Activated naive CD4-positive, alpha-beta T cell treated with anti-CD3 and anti-CD28 coated beads, Interleukin-2, amount 50 U/mL, for 24 hours (primary cell): ENCODE measurements around the gene UPP2.

ENCODE experiments used
- H3K27ac Mint-ChIP-seq: one replicate; pipeline ENCODE4 v1.8.0; 2021; ENCODE audit warnings: mild to moderate bottlenecking, mixed read lengths
- H3K27me3 Mint-ChIP-seq: one replicate; pipeline ENCODE4 v1.8.0; 2021; ENCODE audit warnings: mixed read lengths
- H3K36me3 Mint-ChIP-seq: one replicate; pipeline ENCODE4 v1.8.0; 2021; ENCODE audit warnings: mixed read lengths
- H3K4me1 Mint-ChIP-seq: one replicate; pipeline ENCODE4 v1.8.0; 2021; ENCODE audit warnings: mixed read lengths
- H3K4me3 Mint-ChIP-seq: one replicate; pipeline ENCODE4 v1.8.0; 2021; ENCODE audit warnings: mild to moderate bottlenecking, mixed read lengths
- H3K9me3 Mint-ChIP-seq: one replicate; pipeline ENCODE4 v1.8.0; 2021; ENCODE audit warnings: mixed read lengths

UPP2 gene

GRCh38 chr2:158125756-158126498 is 24.3 kb downstream of the UPP2 start:
- Mint-ChIP-seq H3K4me3 (no peak overlapping the region), H3K27ac (no peak overlapping the region), H3K36me3 (no peaks in the 10 kb centered on the region), H3K9me3 (no peaks in the 10 kb centered on the region), H3K27me3 (peaks cover 3% of the 10 kb centered on the region), H3K4me1 (no peaks in the 10 kb centered on the region)

GRCh38 chr2:158127380-158127804 is 25.7 kb downstream of the UPP2 start:
- no peaks in the 10 kb centered on the region for H3K36me3 Mint-ChIP-seq
- H3K4me1 Mint-ChIP-seq: no peaks in the 10 kb centered on the region
- H3K9me3 Mint-ChIP-seq: no peaks in the 10 kb centered on the region
- no peak overlapping the region for H3K27ac Mint-ChIP-seq
- peaks cover 6% of the 10 kb centered on the region for H3K27me3 Mint-ChIP-seq
- no peak overlapping the region for H3K4me3 Mint-ChIP-seq

DNA sequence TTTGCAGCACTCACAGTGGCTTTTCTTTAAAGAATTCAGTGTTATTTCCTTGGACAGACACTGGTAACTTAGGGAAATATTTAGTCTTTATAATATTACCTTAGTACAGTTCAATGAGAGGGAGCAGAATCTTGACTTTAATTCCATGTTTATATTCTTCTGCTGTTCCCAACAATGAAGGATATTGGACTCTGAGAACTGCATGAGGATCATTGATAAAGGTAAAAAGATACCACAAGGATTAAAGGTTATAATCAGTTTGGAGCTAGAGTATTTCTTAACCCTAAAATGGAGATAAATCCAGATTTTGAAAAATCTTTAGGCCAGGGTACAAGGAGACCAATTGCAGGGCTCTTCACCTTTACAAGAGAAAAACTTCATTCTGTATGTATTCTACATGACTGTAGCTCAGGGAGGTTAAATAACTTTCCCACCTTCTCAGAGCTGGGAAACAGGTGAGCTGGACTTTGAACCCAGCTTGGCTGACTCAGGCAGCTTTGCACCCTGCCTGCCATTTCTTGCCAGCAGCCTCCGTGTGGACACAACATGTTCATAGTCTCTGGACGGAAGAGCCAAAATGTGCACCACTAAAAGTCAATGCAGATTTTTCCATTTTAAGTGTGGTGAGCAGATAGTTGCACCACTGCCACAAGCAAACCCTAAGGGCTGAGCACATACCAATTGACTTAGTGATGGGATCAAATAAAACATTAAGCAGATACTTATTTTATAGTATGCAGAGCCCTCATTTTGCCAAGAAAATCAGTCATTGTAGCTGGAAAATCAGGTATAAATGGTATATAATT is 26.7 kb downstream of the UPP2 start:
- Mint-ChIP-seq H3K27me3 (peaks cover 8% of the 10 kb centered on the region), H3K36me3 (no peaks in the 10 kb centered on the region), H3K9me3 (no peaks in the 10 kb centered on the region), H3K4me1 (no peaks in the 10 kb centered on the region), H3K27ac (no peak overlapping the region), H3K4me3 (no peak overlapping the region)

DNA sequence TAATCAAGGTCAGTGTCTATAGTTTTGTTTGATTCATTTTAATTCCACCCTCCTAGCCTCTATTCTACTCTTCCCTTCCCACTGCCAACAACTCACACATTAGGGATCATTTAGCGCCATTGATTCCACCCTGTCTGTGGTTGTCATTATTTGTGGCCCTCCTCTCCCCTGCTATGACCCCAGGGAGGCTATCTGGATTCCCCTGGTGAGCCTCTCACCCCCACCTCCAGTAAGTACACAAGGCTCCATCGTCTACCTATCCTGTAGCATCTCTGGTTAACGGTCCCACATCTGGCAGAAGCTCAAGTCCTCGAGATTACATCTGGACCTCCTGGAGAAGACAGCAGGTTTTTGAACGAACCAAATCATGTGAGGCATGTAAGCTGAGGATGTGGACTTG is 27.4 kb downstream of the UPP2 start:
- Mint-ChIP-seq H3K9me3 (no peaks in the 10 kb centered on the region), H3K4me3 (no peak overlapping the region), H3K4me1 (no peaks in the 10 kb centered on the region), H3K27ac (no peak overlapping the region), H3K36me3 (no peaks in the 10 kb centered on the region), H3K27me3 (peaks cover 8% of the 10 kb centered on the region)

GRCh38 chr2:158130832-158131473 is 29.3 kb downstream of the UPP2 start:
- Mint-ChIP-seq H3K9me3 (no peaks in the 10 kb centered on the region), H3K4me3 (no peak overlapping the region), H3K4me1 (no peaks in the 10 kb centered on the region), H3K27me3 (peaks cover 8% of the 10 kb centered on the region), H3K36me3 (no peaks in the 10 kb centered on the region), H3K27ac (no peak overlapping the region)

GRCh38 chr2:158131483-158131912 is 29.8 kb downstream of the UPP2 start:
- no peaks in the 10 kb centered on the region for H3K4me1 Mint-ChIP-seq
- H3K27ac Mint-ChIP-seq: no peak overlapping the region
- peaks cover 8% of the 10 kb centered on the region for H3K27me3 Mint-ChIP-seq
- no peaks in the 10 kb centered on the region for H3K9me3 Mint-ChIP-seq
- H3K4me3 Mint-ChIP-seq: no peak overlapping the region
- H3K36me3 Mint-ChIP-seq: no peaks in the 10 kb centered on the region

GRCh38 chr2:158131919-158132566 is 30.4 kb downstream of the UPP2 start:
- no peak overlapping the region for H3K4me3 Mint-ChIP-seq
- H3K4me1 Mint-ChIP-seq: no peaks in the 10 kb centered on the region
- H3K27me3 Mint-ChIP-seq: peaks cover 9% of the 10 kb centered on the region
- H3K36me3 Mint-ChIP-seq: no peaks in the 10 kb centered on the region
- no peaks in the 10 kb centered on the region for H3K9me3 Mint-ChIP-seq
- H3K27ac Mint-ChIP-seq: no peak overlapping the region

DNA sequence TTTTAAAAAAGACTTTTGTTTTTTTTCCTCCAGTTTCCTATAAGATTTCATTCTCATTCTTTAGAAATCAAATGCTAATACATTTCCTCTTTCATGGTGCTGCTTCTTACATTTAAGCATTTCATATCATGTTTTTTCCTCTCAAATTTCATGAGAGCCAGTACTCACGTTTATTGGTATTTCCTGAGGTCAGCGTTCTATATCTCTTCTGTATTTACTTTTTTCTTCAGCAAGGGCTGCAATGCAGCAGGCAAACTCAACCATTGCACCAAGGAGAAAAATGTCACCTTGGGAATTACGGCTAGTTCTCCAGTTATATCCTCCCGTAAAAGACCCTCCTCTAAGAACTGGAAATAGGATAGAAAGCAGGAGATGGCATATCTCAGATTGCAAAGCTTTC is 32.4 kb downstream of the UPP2 start:
- no peaks in the 10 kb centered on the region for H3K9me3 Mint-ChIP-seq
- no peaks in the 10 kb centered on the region for H3K4me1 Mint-ChIP-seq
- no peaks in the 10 kb centered on the region for H3K36me3 Mint-ChIP-seq
- H3K4me3 Mint-ChIP-seq: no peak overlapping the region
- H3K27me3 Mint-ChIP-seq: peaks cover 9% of the 10 kb centered on the region
- H3K27ac Mint-ChIP-seq: no peak overlapping the region

DNA sequence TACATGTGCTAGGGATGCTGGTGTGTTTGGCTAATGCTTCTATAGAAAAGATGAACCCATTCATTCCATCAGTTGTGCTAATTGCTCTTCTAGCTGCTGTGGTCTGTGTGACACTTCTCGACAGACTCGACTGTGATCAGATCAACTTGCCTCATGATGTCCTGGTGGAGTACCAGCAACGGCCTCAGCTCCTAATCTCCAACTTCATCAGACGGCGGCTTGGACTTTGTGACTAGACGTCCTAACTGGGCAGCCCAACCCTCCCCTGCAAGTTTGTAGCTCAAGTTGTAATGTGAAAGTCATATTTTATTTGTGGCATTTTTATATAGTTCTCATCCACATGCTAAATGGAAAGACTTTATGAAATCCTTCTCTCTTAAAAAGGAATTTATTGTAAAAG is 33.0 kb downstream of the UPP2 start:
- Mint-ChIP-seq H3K27ac (no peak overlapping the region), H3K27me3 (peaks cover 9% of the 10 kb centered on the region), H3K4me3 (no peak overlapping the region), H3K36me3 (no peaks in the 10 kb centered on the region), H3K9me3 (no peaks in the 10 kb centered on the region), H3K4me1 (no peaks in the 10 kb centered on the region)

GRCh38 chr2:158135096-158135495 is 33.4 kb downstream of the UPP2 start:
- Mint-ChIP-seq H3K9me3 (no peaks in the 10 kb centered on the region), H3K27me3 (peaks cover 9% of the 10 kb centered on the region), H3K4me3 (no peak overlapping the region), H3K36me3 (no peaks in the 10 kb centered on the region), H3K27ac (no peak overlapping the region), H3K4me1 (no peaks in the 10 kb centered on the region)

DNA sequence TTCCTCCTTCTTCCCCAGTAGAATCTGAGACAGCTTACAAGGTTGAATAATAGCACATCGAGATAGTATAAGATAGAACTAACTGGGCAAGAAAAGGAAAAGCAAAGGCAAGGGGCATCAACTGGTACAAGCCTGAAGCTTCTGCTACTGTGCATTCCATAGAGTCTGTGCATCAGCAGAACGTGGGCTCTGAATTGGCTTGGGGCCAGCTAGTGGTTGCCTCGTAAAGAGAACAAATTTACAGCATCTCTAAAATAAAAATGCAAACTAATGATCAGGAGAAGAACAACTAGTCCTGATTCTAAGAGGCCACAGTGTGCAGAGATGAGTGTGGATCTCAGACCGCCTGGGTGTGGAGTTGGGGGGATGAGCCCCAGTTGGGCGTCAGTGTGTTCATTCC is 36.6 kb downstream of the UPP2 start:
- no peaks in the 10 kb centered on the region for H3K4me1 Mint-ChIP-seq
- H3K27me3 Mint-ChIP-seq: peaks cover 12% of the 10 kb centered on the region
- no peak overlapping the region for H3K27ac Mint-ChIP-seq
- no peaks in the 10 kb centered on the region for H3K36me3 Mint-ChIP-seq
- no peaks in the 10 kb centered on the region for H3K9me3 Mint-ChIP-seq
- no peak overlapping the region for H3K4me3 Mint-ChIP-seq

GRCh38 chr2:158140201-158140600 is 38.5 kb downstream of the UPP2 start:
- H3K4me1 Mint-ChIP-seq: no peaks in the 10 kb centered on the region
- no peaks in the 10 kb centered on the region for H3K9me3 Mint-ChIP-seq
- no peak overlapping the region for H3K4me3 Mint-ChIP-seq
- H3K36me3 Mint-ChIP-seq: no peaks in the 10 kb centered on the region
- H3K27me3 Mint-ChIP-seq: peaks cover 14% of the 10 kb centered on the region
- H3K27ac Mint-ChIP-seq: no peak overlapping the region

DNA sequence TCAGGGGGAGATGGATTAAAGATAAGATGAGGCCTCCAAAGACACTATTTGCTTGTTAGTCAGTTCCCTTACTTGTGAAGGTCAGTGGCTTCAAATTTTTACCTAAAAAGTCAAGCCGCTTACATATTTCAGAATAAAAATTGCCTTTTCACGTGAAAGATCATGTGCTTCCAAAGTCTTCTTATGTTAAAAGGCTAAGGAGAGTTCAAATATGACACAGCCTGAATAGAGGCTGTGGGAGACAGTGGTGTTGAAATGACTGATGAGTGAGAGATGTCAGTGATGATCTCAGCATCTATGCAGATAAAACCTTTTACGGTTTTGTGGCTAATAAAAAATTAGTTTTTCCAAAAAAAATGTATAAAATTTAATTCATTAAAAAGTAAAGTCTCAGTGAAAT is 40.5 kb downstream of the UPP2 start:
- Mint-ChIP-seq H3K4me3 (no peak overlapping the region), H3K9me3 (peaks cover 9% of the 10 kb centered on the region), H3K36me3 (no peaks in the 10 kb centered on the region), H3K27me3 (peaks cover 22% of the 10 kb centered on the region), H3K4me1 (no peaks in the 10 kb centered on the region), H3K27ac (no peak overlapping the region)

GRCh38 chr2:158142568-158143332 is 41.1 kb downstream of the UPP2 start:
- Mint-ChIP-seq H3K36me3 (no peaks in the 10 kb centered on the region), H3K9me3 (peaks cover 9% of the 10 kb centered on the region), H3K27me3 (peaks cover 25% of the 10 kb centered on the region), H3K4me1 (no peaks in the 10 kb centered on the region), H3K27ac (no peak overlapping the region), H3K4me3 (no peak overlapping the region)
